Stimulated activated CD8-positive, alpha-beta memory T cell treated with anti-CD3 and anti-CD28 coated beads, Interleukin-12 subunit alpha, Interleukin-12 subunit beta, amount 100 ng/mL, for 24 hours (primary cell): ENCODE measurements around the gene SCAF1.
A peak's percentile ranks its signal among the peaks of the same experiment; 100 is the strongest.

Source experiments
- DNase-seq: peaks from one replicate; pipeline ENCODE4 v3.0.0-alpha.2; 2020; ENCODE audit errors: extremely low read depth

Gene SCAF1, protein sequence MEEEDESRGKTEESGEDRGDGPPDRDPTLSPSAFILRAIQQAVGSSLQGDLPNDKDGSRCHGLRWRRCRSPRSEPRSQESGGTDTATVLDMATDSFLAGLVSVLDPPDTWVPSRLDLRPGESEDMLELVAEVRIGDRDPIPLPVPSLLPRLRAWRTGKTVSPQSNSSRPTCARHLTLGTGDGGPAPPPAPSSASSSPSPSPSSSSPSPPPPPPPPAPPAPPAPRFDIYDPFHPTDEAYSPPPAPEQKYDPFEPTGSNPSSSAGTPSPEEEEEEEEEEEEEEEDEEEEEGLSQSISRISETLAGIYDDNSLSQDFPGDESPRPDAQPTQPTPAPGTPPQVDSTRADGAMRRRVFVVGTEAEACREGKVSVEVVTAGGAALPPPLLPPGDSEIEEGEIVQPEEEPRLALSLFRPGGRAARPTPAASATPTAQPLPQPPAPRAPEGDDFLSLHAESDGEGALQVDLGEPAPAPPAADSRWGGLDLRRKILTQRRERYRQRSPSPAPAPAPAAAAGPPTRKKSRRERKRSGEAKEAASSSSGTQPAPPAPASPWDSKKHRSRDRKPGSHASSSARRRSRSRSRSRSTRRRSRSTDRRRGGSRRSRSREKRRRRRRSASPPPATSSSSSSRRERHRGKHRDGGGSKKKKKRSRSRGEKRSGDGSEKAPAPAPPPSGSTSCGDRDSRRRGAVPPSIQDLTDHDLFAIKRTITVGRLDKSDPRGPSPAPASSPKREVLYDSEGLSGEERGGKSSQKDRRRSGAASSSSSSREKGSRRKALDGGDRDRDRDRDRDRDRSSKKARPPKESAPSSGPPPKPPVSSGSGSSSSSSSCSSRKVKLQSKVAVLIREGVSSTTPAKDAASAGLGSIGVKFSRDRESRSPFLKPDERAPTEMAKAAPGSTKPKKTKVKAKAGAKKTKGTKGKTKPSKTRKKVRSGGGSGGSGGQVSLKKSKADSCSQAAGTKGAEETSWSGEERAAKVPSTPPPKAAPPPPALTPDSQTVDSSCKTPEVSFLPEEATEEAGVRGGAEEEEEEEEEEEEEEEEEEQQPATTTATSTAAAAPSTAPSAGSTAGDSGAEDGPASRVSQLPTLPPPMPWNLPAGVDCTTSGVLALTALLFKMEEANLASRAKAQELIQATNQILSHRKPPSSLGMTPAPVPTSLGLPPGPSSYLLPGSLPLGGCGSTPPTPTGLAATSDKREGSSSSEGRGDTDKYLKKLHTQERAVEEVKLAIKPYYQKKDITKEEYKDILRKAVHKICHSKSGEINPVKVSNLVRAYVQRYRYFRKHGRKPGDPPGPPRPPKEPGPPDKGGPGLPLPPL

DNA sequence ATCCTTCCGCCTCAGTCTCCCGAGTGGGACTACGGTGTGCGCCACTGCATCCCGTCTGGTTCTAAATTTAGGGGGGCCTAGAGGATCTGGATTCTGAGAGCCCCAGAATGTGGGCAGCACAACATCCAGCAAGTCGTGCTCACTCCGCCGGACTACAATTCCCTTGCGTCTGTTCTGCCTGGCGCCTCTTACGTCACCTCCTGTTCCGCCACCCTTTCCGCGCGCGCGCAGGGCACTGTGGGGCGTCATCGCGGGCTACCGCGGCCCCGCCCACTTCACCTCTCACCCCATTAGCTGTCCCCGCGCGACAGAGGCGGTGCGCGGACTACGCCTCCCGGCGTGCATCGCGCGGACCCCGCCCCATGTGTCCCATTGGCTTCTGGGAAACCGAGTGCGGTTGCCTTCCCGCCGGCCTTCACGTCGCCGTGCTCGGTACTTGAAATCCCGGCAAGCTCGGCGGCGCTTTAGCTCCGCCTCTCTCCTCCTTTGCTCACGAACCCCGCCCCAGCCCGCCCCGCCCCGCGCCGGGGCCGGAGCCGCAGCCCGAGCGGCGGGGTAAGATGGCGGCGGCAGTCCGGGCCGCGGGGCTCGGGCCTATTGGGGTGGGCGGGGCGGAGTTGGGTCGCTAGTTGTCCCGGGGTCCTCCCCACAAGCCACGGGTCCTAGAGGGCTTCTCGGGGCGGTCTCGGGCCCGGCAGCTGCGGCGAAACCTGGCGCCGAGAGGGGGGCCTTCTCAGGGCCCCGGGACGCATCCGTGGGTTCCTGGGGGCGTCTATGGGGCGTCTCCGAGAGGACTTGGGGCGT, at the start of gene SCAF1:
Gene SCAF1, plus strand, starts transcription at position 522 of the 804 bp plus-strand sequence. CDS start 2,818 bp downstream, outside the sequence.
- peak; percentile 97 for DNase-seq

- no peak for DNase-seq
Observed at GRCh38 chr19:49592486-49593232, 49.4 kb upstream of the SCAF1 start.

DNA sequence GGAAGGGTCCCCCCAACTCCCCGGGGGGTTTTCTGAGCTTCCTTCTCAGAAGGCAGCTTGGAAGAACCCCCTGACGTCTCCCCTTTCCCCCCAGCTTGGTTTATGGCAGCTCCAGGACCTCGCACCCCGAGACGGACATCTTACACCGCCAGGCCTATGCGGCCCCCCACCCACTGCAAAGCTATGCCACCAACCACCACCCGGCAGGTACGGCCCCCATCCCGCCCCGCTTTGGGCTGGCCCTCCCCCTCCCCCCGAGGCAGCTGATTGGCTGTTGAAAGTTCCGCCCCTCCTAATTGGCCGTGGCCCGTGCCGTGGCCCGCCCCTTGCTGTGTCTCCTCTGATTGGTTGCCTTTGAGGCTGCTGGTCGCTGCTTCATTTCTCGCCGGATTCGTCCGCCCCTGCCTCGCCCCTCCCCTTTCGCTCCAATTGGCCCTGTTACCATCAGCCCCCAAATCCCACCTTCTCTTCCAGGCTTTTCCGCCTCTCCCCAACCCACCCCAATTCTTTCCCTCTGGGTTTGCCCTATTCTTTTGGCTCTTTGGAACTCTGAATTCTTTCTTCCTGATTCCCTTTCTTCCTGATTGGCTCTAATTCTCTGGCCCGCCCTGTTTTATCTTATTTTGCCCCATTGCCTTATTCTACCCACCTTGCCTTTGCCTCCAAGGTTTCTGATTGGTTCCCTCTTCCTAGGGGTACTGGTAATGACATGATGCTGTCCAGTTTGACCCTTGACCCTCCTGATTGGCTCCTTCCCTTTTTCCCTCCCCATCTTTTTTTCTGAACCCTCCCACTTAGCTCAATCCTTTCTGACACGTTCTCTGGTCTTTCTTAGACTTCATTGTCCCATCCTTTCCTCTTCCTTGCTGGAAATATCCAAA, 48.5 kb upstream of the SCAF1 start:
- peak; percentile 89 for DNase-seq

- DNase-seq = no peak
Observed at GRCh38 chr19:49594157-49594992, 47.6 kb upstream of the SCAF1 start.

DNA sequence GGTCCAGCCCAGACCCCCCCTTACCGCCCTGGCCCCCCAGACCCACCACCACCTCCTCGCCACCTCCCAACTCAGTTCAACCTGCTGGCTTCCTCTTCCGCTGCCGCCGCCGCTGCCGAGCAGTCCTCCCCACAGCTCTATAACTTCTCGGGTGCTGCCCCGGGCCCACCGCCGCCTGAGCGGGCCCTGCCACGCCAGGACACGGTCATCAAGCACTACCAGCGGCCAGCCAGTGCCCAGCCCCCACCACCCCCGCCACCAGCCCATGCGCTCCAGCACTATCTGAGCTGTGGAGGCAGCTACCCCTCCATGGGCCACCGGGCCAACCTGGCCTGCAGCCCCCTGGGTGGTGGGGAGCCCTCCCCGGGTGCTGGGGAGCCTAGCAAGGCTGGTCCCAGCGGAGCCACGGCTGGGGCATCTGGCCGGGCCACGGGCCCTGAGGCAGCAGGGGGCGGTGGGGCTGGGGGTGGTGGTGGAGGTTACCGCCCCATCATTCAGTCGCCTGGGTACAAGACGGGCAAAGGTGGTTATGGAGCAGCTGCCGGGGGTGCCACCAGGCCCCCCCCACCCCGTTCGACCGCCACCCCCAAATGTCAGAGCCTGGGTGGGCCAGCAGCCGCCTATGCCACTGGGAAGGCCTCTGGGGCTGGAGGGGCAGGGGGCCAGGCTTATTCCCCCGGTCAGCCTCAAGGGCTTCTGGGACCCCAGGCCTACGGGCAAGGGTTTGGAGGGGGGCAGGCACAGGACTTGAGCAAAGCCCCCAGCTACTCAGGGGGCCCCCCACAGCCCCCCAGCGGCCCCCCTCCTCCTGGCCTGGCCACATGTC, 46.8 kb upstream of the SCAF1 start:
- DNase-seq = no peak

- DNase-seq = no peak
Observed at GRCh38 chr19:49595819-49596404, 46.1 kb upstream of the SCAF1 start.

- DNase-seq = no peak
Observed at GRCh38 chr19:49596407-49596806, 45.6 kb upstream of the SCAF1 start.

- no peak for DNase-seq
Observed at GRCh38 chr19:49596954-49597702, 44.9 kb upstream of the SCAF1 start.

GRCh38 chr19:49597703-49597974, 44.4 kb upstream of the SCAF1 start:
- DNase-seq = no peak

DNA sequence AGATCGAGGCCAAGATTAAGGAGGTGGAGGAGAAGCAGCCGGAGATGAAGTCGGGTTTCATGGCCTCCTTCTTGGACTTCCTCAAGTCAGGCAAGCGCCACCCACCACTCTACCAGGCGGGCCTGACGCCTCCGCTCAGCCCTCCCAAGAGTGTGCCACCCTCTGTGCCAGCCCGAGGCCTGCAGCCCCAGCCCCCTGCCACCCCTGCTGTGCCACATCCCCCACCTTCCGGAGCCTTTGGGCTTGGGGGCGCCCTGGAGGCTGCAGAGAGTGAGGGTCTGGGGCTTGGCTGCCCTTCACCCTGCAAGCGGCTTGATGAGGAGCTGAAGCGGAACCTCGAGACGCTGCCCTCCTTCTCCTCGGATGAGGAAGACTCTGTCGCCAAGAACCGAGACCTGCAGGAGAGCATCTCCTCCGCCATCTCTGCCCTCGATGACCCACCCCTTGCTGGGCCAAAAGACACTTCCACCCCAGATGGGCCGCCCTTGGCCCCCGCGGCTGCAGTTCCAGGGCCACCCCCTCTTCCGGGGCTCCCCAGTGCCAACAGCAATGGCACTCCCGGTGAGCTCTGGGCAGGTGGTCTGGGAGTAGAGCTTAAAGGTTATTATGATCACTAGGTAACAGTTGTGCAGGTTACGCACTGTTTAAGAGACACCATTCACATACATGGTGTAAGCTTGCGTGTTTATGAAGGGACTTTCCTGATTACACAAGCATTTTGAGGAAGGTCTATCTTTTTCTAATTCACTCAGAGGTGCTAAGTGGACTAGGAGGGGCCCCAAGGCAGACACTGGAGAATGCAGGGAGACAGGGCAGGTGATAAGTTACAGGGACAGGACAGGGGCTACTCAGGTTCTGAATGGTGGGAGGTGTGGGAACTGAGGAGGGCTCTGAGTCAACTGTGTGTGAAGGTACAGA, 42.4 kb upstream of the SCAF1 start:
- no peak for DNase-seq

GRCh38 chr19:49601482-49602038, 40.4 kb upstream of the SCAF1 start:
- no peak for DNase-seq

DNA sequence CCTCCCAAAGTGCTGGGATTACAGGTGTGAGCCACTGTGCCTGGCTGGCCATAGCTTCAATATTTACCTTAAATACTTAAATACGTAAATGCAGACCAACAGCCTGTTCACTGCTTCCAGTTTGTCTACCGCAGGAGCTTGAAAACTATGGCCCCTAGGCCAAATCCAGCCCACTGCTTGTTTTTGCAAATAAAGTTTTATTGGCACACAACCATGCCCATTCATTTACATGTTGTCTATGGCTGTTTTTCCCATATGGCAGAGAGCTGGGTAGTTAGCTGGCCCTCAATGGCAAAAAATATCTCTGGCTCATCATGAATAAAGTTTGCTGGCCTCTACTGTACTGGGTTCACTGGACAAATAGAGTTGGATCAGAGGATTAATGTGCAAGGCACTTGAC, 39.2 kb upstream of the SCAF1 start:
- no peak for DNase-seq

DNA sequence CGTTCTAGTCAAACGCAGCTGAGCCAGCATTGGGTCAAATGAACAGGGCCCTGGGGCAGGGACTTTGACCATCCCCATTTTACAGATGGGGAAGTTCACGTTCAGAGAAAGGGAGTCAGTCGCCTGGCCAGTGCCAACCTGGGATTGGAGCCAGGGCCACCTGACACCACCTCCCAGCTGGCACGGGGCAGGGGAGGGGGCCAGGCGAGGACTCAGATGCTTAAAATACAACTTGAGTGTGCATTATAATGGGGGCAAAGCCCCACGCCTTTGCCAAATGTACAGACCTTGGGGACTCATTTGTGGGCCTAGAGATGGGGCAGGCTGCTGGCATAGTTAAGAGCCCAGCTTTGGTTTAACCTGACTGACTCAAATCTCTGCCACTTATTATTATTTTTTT, 36.4 kb upstream of the SCAF1 start:
- DNase-seq = no peak

GRCh38 chr19:49609499-49610092, 32.4 kb upstream of the SCAF1 start:
- DNase-seq = no peak

- DNase-seq = no peak
Observed at GRCh38 chr19:49613374-49613773, 28.6 kb upstream of the SCAF1 start.
